GM19193 (cell line): Measurements from ENCODE around the gene VPS37B.

Experiments used
- POLR2A ChIP-seq: IDR thresholded peaks from 4 replicates; pipeline ENCODE4 v1.6.1; 2011; ENCODE audit not compliant: insufficient read depth, insufficient read length; ENCODE audit errors: extremely low read depth

VPS37B gene

DNA sequence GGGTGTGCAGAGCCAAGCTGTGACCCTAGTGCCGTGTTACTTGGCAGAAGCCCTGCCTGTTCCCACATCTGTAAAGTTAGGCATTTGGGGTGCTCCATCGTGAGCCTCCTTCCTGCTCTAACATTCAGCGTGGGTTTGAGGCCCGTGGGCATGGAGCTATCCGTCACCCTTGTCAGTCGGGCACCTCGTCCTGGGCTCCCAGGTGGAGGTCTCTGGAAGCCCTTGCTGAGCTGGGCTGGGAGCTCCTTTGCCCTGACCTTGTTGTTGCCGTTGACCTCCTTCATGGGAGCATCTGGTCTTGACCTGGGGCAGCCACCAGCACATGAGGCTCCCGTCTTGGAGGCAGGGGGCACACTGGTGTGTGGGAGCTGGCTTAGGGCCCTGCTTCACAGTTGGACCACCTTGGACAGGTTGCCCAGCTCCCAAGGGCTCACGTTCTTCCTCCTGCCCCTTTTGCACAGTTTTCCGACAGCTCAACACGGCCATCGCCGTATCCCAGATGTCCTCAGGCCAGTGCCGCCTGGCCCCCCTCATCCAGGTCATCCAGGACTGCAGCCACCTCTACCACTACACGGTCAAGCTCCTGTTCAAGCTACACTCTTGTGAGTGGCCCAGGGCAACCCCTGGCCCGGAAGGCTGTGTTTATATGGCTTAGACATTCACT is 42.2 kb downstream of the VPS37B start:
- no peak for TF ChIP-seq POLR2A

DNA sequence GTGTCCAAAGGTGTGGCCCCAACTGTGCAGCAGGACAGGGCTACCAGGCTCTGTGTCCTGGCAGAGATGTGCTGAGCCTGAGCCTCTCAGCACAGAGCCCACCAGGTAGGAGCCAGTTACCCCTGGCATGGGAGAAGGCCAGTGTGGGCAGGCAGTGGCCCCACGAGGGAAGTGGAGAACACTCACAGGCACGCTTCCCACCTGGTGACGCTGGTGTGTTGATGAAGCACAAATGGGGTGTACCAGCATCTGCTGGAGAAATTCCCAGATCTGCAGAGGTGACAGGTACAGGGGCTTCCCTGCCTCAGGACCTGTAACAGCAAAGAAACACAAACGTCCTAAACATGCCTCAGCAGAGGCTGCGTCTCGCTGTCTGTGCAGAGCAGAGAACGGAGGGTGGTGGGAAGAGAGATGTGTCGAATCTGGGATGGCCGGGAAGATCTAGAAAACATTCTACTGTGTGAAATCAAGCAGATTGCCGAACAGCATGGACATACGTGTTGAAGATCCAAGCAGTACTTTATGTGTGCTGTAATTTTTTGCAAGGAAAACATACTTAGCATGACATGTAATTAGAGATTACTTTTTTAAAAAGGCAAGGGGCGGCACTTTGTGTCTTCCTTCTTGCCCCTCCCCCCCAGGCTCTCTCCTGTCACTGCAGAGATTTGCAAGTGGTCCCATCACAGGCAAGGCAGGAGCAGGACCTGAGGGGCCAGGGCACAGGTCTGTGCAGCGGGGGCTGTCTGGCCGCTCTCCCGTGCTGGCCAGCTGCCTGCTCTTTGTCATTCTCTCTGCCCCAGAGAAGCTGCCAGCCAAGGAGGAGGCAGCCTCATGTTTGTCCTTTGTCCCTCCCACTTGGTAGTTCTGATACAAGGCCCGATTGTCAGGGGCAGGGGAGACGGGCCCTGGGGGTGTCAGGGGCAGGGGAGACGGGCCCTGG is 43.3 kb downstream of the VPS37B start:
- TF ChIP-seq POLR2A, result no peak

DNA sequence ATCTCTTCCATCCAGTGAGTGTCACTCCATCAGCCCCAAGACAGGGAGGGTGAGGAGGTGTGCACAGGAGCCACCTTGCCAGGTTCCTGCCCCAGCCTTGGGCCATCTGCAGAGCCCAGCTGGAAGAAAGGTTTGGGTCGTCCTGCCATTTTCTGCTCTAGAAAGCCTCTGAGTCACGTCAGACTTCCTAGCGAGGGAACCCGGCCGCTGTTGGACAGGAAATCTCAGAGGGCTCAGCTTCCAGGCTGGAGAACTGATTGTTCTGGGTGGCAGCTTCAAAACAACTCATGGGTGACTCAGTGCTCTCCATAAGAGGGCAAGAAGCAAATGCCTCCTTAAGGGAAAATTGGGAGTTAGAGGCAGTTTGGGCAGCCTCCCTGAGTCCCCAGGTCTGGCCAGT is 44.1 kb downstream of the VPS37B start:
- TF ChIP-seq POLR2A, result no peak

GRCh38 chr12:122850695-122851350 is 45.1 kb downstream of the VPS37B start:
- TF ChIP-seq POLR2A, result no peak

DNA sequence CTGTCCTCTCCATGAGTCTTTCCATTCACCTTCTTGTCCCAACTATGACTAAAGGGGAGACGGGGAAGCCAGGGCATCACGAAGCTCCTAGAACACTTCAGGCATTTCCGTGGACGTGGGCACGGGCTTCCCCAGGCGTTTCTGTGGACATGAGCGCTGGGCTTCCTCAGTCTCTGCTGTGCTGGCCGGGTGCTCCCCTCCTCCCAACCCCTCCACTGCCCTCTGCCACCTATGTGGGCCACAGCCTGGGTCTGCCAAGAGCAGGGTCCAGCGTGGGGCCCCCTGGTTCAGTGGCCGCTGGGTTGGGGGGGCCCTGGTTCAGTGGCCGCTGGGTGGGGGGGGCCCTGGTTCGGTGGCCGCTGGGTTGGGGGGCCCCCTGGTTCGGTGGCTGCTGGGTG is 45.9 kb downstream of the VPS37B start:
- TF ChIP-seq POLR2A, result no peak

- TF ChIP-seq POLR2A, result no peak
Measured at GRCh38 chr12:122849352-122850047, 46.4 kb downstream of the VPS37B start.

DNA sequence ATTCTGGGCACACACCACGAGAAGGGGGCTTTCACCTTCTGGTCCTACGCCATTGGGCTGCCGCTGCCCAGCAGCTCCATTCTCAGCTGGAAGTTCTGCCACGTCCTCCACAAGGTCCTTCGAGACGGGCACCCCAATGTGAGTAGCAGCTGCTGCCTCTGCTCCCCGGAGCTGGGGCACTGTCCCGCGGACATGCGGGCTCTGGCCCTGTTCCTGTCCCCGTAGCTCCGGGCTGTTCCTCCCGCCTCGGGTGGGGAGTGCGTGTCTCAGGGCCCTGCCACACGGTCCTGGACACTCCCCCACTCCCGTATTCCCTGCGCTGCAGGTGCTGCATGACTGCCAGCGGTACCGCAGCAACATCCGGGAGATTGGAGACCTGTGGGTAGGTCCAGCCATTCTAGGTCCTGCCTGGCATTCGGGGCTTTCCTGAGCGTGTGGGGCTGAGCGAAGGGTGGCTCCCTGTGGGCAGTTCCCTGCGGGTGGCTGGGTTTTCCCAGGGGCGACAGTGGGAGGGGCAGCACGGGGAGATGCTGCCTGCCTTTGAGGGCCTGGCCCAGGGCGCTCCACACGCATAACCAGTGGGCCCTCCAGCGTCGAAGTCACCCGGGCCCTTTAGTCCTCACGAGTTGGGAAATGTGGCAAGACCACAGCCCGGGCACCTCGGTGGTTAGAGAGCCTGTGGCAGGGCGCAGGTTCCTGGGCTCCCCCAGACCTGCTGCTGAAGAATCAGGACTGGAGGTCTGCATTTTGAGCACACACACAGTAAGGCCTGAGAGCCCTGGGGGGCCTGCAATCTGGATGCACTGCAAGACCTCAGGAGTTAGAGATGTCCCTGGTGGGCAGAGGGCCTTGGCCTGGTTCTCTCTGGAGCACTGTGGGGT is 47.2 kb downstream of the VPS37B start:
- no peak for TF ChIP-seq POLR2A

- TF ChIP-seq POLR2A, result no peak
Measured at GRCh38 chr12:122847921-122848421, 48.0 kb downstream of the VPS37B start.

DNA sequence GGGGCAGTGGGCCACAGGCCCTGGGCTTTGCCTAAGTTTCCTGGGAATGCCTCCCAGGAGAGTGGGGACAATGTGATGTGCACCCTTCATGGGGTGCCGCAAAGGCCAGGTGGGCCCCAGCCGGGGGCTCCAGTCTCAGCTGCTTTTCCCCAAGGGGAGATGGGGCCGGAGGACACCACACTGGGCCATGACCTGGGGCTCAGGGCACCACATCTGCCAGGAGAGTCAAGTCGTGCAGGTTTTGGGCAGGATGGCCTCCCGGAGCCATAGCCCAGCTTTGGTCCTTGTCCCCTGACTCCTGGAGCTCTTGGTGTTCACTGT is 48.4 kb downstream of the VPS37B start:
- TF ChIP-seq POLR2A, result no peak

DNA sequence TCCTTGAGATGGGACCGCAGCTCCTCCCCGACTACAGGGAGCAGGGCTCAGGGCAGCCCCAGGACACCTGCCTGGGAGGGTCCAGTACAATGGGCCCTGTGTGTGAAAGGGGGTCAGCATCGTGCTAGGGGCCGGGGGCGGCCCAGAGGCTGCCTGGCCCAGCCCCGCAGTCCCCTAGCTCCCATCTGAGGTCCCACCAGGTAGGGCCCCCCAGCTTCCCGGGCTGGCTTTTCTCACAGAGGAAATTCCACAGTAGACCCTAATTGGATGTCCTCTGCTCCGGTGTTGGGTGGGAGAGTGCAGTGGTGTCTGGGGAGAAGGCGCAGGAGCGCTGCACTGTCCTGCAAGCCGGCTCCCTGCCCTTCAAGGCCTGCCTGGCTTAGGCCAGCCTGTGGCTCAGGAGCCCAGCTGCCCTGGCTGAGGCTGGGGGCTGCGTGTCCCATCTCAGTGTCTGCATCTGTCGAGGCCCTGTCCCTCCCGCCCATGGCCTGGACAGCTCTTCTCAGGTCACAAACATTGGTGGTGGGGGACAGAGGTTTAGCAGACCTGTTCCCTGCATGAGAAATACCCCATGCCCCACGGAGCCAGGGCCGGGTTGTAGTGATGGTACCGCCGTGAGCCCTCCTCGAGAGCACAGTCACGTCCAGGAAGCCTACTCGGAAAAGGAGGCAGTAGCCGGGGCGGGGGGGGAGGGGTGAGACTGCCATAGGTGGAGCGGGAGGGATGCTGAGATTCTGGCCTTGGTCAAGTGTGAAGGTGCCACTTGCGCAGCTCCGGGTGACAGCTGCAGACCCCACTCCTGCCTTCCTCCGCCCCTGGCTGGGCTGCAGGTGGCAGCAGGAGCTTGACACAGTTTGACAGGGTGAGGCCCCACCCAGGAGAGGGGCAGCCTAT is 49.1 kb downstream of the VPS37B start:
- no peak for TF ChIP-seq POLR2A

DNA sequence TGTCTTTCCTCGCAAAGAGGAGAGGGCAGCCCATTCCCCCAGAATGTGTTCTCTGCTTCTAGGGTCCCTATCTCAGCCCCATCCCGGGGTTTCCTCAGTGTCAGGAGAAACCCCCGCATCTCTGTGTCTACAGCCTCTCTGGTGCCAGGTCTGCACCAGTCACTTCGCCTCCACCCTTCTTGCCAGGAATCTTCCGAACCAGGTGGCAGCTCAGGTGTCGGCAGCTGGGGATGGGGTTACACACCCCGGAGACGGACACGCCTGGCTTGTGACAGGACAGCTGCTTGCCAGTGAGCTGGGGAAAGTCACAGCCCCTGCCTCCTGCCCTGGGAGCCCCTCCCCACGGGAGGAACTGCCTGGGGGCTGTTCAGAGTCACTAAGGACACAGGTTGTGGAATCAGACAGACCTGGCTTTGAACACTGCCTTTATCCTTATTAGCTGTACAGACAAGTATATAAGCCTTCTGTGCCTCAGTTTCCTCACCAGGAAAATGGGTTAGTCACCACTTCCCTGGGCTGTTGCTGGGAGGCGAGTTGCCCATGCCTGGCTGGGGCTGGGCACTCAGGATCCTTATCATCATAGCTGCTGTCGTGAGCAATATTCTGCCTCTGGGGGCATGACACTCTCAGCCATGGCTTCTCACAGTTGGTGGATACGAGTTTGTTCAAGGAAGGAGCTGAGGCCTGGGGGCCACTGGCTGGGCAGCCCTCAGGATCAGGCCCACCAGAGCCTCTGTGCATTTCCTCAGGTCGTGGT is 49.9 kb downstream of the VPS37B start:
- no peak for TF ChIP-seq POLR2A
